B cell (primary cell): ENCODE data around the gene IMMP2L. TPM values are rescaled to one million over a fixed set of nuclear protein-coding genes. Genes with fewer than 3 reads are reported as not detected.

Source experiments
- ATAC-seq: fragments of 200-7000 bp; cut with Tn5 transposase; one replicate; pipeline ENCODE4 v1.10.0; 2021; ENCODE audit warnings: low read depth, mild to moderate bottlenecking, moderate number of reproducible peaks, moderate library complexity
- CTCF ChIA-PET: fragments of 350-600 bp; sonication (Branson Sonifier 250); formaldehyde crosslinking; loops from one replicate; lab custom pipeline; 2021; ENCODE audit warnings: antibody characterized with exemption, inconsistent platforms; lab: Charles Lee
- POLR2A ChIA-PET: fragments of 350-600 bp; sonication (Branson Sonifier 250); formaldehyde crosslinking; loops from one replicate; lab custom pipeline; 2021; ENCODE audit warnings: antibody characterized with exemption; lab: Charles Lee
- DNase-seq: peaks from one replicate; pipeline ENCODE4 v3.0.0; 2013
- H2AFZ ChIP-seq: 2 replicates; pipeline ENCODE4 v1.6.1; 2012; ENCODE audit warnings: mild to moderate bottlenecking, low read depth, low read length; ENCODE audit not compliant: insufficient read depth, poor library complexity, severe bottlenecking
- H3K27ac ChIP-seq, 2 donors: 1 replicate in 1 of 2; 2 replicates in 1 of 2; pipeline ENCODE4 v1.5.1; 2012 to 2013; ENCODE audit warnings: low read length in 2 of 2, mild to moderate bottlenecking in 2 of 2, moderate library complexity in 1 of 2
- H3K27me3 ChIP-seq, 4 experiments: fragments of 200-600 bp in 1 of 4; sonication (generic) in 1 of 4; replicated peaks in 1 of 4; 1 replicate in 2 of 4; 2 replicates in 2 of 4; pipeline versions ENCODE4 v1.6.1 to v1.7.0; 2013 to 2016; ENCODE audit warnings: low read length in 3 of 4, mild to moderate bottlenecking in 2 of 4, mixed read lengths in 1 of 4, moderate library complexity in 1 of 4; ENCODE audit not compliant: insufficient read depth in 4 of 4, control insufficient read depth in 3 of 4; ENCODE audit errors: control extremely low read depth in 1 of 4
- H3K36me3 ChIP-seq, 2 experiments: replicated peaks in 1 of 2; 1 replicate in 1 of 2; 2 replicates in 1 of 2; pipeline versions ENCODE4 v1.6.1 to v1.7.1; 2013; ENCODE audit warnings: low read length in 1 of 2; ENCODE audit not compliant: insufficient read depth in 2 of 2, control insufficient read depth in 1 of 2; ENCODE audit errors: control extremely low read depth in 1 of 2, extremely low read depth in 1 of 2
- H3K4me1 ChIP-seq, 2 donors: fragments of 200-600 bp in 1 of 2; sonication (generic) in 1 of 2; 1 replicate in 1 of 2; 2 replicates in 1 of 2; pipeline versions ENCODE4 v1.5.1 to v1.6.1; 2013 to 2017; ENCODE audit warnings: low read length in 2 of 2; ENCODE audit not compliant: control insufficient read depth in 2 of 2, insufficient read depth in 2 of 2
- H3K4me2 ChIP-seq: replicated peaks from 2 replicates; pipeline ENCODE3; 2012; ENCODE audit warnings: mild to moderate bottlenecking, low read depth, low read length; ENCODE audit not compliant: poor library complexity, severe bottlenecking
- H3K4me3 ChIP-seq, 5 experiments: fragments of 200-600 bp in 1 of 5; sonication (generic) in 1 of 5; 1 replicate in 3 of 5; 2 replicates in 2 of 5; pipeline versions ENCODE4 v1.5.1 to v1.7.0; 2011 to 2016; ENCODE audit warnings: low read length in 4 of 5, mild to moderate bottlenecking in 4 of 5, low read depth in 2 of 5, control low read depth in 1 of 5, moderate library complexity in 1 of 5; ENCODE audit not compliant: insufficient read depth in 1 of 5; ENCODE audit errors: control extremely low read depth in 1 of 5, extremely low read depth in 1 of 5
- H3K79me2 ChIP-seq: fragments of 200-600 bp; sonication (generic); one replicate; pipeline ENCODE4 v1.6.0; 2016; ENCODE audit warnings: low read length; ENCODE audit not compliant: control insufficient read depth, insufficient read depth
- H3K9ac ChIP-seq: fragments of 200-600 bp; sonication (generic); 2 replicates; pipeline ENCODE4 v1.6.1; 2017; ENCODE audit warnings: mild to moderate bottlenecking, low read length, moderate library complexity
- H3K9me3 ChIP-seq, 3 donors: one replicate each; pipeline versions ENCODE4 v1.6.1 to v1.7.1; 2013; ENCODE audit warnings: low read length in 2 of 3; ENCODE audit not compliant: control insufficient read depth in 2 of 3, insufficient read depth in 1 of 3; ENCODE audit errors: control extremely low read depth in 1 of 3
- H4K20me1 ChIP-seq: 2 replicates; pipeline ENCODE4 v1.6.0; 2012; ENCODE audit warnings: mild to moderate bottlenecking, low read length; ENCODE audit not compliant: insufficient read depth, control insufficient read depth, poor library complexity, severe bottlenecking
- H3K27ac Mint-ChIP-seq: one replicate; pipeline ENCODE4 v1.8.0; 2021; ENCODE audit warnings: mixed read lengths
- H3K27me3 Mint-ChIP-seq: one replicate; pipeline ENCODE4 v1.8.0; 2021; ENCODE audit warnings: mixed read lengths
- H3K4me1 Mint-ChIP-seq: one replicate; pipeline ENCODE4 v1.8.0; 2021; ENCODE audit warnings: mixed read lengths
- H3K4me3 Mint-ChIP-seq: one replicate; pipeline ENCODE4 v1.8.0; 2021; ENCODE audit warnings: mixed read lengths
- H3K9me3 Mint-ChIP-seq: one replicate; pipeline ENCODE4 v1.8.0; 2022; ENCODE audit warnings: mixed read lengths; ENCODE audit not compliant: insufficient read depth
- CTCF ChIP-seq: fragments of 200-600 bp; IDR thresholded peaks from one replicate; pipeline ENCODE4 v1.8.0; 2022; ENCODE audit warnings: antibody characterized with exemption, mild to moderate bottlenecking
- EZH2 ChIP-seq: IDR thresholded peaks from 2 replicates; pipeline ENCODE4 v1.6.1; 2012; ENCODE audit warnings: borderline replicate concordance, low read depth, mild to moderate bottlenecking, moderate library complexity, low read length; ENCODE audit not compliant: insufficient read depth, poor library complexity, severe bottlenecking
- WGBS: methylation state at CpG from one replicate; pipeline ENCODE4 v1.1.5; 2013; ENCODE audit warnings: missing lambda C conversion rate; ENCODE audit not compliant: insufficient coverage; 5-methylcytosine and 5-hydroxymethylcytosine counted together
- intact Hi-C: fragments of 100-400 bp; cut with micrococcal nuclease; formaldehyde crosslinking; loops from one replicate; pipeline ENCODE4 v1.10.0; 2022
- polyA plus RNA-seq: library from polyadenylated mRNA; depleted of rRNA; stranded (reverse); fragments of >200 nt; gene quantifications from 2 replicates; pipeline ENCODE4 v1.2.3, GENCODE V29; 2012
- total RNA-seq, 2 donors: library from RNA; stranded (reverse); fragments of 120-200 nt in 1 of 2; gene quantifications; 1 replicate in 1 of 2; 2 replicates in 1 of 2; pipeline versions ENCODE4 v1.2.3 to v1.2.4, GENCODE V29; 2013 to 2022

The IMMP2L gene
- total and polyA plus RNA-seq, 2 donors (not counting 1 experiment from before 2014, with no cell fraction given): 3.8 to 34.2 TPM

GRCh38 chr7:110677405-110677804 lies 884.9 kb downstream of the IMMP2L start:
- H3K36me3 ChIP-seq: no peaks in the 10 kb centered on the region
- H3K4me2 ChIP-seq: no peak overlapping the region
- no peaks in the 10 kb centered on the region for H4K20me1 ChIP-seq
- no peak overlapping the region for H3K27ac Mint-ChIP-seq
- intact Hi-C loops: no loop called here
- ATAC-seq: no peak
- H3K27me3 Mint-ChIP-seq: no peaks in the 10 kb centered on the region
- H3K4me1 ChIP-seq: no peaks in the 10 kb centered on the region
- no peak overlapping the region for H3K4me3 Mint-ChIP-seq
- H3K27me3 ChIP-seq: no peaks in the 10 kb centered on the region
- ChIA-PET POLR2A (no interaction called here), CTCF (no interaction called here)
- no peak overlapping the region for H3K27ac ChIP-seq
- H3K79me2 ChIP-seq: no peaks in the 10 kb centered on the region
- H3K9ac ChIP-seq: no peak overlapping the region
- H3K9me3 ChIP-seq: peaks cover 0 to 8% (median 3%) of the 10 kb centered on the region in 3 donors
- 83% methylated on average over 1 of the region's 5 CpGs for WGBS
- DNase-seq: no peak
- no peak overlapping the region for H2AFZ ChIP-seq
- H3K4me3 ChIP-seq: no peak overlapping the region
- TF ChIP-seq EZH2 (no peak), CTCF (no peak)
- peaks cover 10% of the 10 kb centered on the region for H3K9me3 Mint-ChIP-seq
- H3K4me1 Mint-ChIP-seq: no peaks in the 10 kb centered on the region

- Histone ChIP-seq H3K4me1 (no peaks in the 10 kb centered on the region), H4K20me1 (no peaks in the 10 kb centered on the region), H3K79me2 (no peaks in the 10 kb centered on the region), H3K27me3 (no peaks in the 10 kb centered on the region), H3K36me3 (no peaks in the 10 kb centered on the region), H3K9me3 (peaks cover 0 to 8% (median 3%) of the 10 kb centered on the region in 3 donors), H3K27ac (no peak overlapping the region), H2AFZ (no peak overlapping the region), H3K4me3 (no peak overlapping the region), H3K9ac (no peak overlapping the region), H3K4me2 (no peak overlapping the region)
- DNase-seq: no peak
- Mint-ChIP-seq H3K4me3 (no peak overlapping the region), H3K27ac (no peak overlapping the region), H3K9me3 (peaks cover 10% of the 10 kb centered on the region), H3K4me1 (no peaks in the 10 kb centered on the region), H3K27me3 (no peaks in the 10 kb centered on the region)
- ChIA-PET POLR2A (no interaction called here), CTCF (no interaction called here)
- ATAC-seq: no peak
- 100% methylated on average over 2 of the region's 2 CpGs for WGBS
- intact Hi-C loops: no loop called here
- TF ChIP-seq CTCF: no peak
- TF ChIP-seq EZH2: no peak
Measured at GRCh38 chr7:110676785-110677184, 885.5 kb downstream of the IMMP2L start.
